D721Med (cell line): ENCODE results near the gene KCNG2.
"Not testable (repeated sequence)": the region's sequence is repeated elsewhere in the genome, so short reads cannot be mapped to it uniquely, and the experiment has no call there.

Experiments used
- DNase-seq: peaks from one replicate; pipeline ENCODE4 v3.0.0; 2011; ENCODE audit warnings: low spot score; ENCODE audit not compliant: insufficient read length
- FAIRE-seq: peaks from 2 replicates; lab custom pipeline; 2011; peaks lifted over from hg19 to GRCh38; lab: Jason Lieb, UNC
- TF ChIP-seq, protein P1 (sequence below): IDR thresholded peaks from 2 replicates; pipeline ENCODE4 v1.5.1; 2012; ENCODE audit warnings: mild to moderate bottlenecking, control low read depth; ENCODE audit not compliant: insufficient read depth; ENCODE audit errors: missing control alignments

The KCNG2 gene, protein sequence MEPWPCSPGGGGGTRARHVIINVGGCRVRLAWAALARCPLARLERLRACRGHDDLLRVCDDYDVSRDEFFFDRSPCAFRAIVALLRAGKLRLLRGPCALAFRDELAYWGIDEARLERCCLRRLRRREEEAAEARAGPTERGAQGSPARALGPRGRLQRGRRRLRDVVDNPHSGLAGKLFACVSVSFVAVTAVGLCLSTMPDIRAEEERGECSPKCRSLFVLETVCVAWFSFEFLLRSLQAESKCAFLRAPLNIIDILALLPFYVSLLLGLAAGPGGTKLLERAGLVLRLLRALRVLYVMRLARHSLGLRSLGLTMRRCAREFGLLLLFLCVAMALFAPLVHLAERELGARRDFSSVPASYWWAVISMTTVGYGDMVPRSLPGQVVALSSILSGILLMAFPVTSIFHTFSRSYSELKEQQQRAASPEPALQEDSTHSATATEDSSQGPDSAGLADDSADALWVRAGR

DNA sequence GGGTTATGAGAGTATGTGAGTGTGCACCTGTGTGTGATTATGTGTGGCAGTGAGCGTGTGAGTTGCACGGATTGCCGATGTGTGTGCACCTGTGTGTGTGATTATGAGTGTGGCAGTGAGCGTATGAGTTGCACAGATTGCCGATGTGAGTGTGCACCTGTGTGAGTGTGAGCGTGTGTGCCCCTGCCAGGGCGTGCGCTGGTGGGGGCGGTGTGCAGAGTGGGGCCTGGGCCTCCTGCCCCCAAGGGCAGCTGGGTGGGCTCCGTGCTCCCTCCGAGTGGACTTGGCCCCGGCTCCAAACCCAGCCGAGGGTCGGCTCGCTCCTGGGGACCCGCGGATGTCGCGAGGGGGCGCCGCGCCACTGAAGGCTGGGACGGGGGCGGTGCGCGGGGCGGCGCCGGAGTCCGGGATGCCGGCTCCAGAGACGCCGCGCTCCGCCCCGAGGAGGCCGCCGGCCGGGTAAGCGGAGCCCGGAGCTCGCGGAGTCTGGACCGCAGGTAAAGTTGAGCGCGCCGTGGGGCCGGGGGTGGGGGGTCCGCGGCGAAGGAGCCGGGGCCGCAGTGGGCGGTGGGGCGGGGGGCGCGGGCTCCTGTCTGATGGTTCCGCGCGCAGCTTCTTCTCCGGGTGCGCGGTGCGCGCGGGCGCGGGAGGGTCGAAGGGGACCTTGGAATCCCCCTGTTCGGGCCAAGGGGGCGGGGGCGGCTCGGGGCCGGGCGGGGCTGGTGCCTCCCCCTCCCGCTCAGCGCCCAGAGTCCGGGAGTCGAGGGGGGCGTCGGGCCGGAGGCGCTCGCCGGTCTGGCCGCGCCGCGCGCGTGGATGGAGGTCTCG, at the start of gene KCNG2:
KCNG2 (plus strand) TSS at position 421 of the 828 bp plus-strand sequence. CDS start 65,730 bp downstream, outside the sequence.
- peak; percentile 96 for FAIRE-seq
- DNase-seq, result peak; percentile 100
- TF ChIP-seq, protein P1, sequence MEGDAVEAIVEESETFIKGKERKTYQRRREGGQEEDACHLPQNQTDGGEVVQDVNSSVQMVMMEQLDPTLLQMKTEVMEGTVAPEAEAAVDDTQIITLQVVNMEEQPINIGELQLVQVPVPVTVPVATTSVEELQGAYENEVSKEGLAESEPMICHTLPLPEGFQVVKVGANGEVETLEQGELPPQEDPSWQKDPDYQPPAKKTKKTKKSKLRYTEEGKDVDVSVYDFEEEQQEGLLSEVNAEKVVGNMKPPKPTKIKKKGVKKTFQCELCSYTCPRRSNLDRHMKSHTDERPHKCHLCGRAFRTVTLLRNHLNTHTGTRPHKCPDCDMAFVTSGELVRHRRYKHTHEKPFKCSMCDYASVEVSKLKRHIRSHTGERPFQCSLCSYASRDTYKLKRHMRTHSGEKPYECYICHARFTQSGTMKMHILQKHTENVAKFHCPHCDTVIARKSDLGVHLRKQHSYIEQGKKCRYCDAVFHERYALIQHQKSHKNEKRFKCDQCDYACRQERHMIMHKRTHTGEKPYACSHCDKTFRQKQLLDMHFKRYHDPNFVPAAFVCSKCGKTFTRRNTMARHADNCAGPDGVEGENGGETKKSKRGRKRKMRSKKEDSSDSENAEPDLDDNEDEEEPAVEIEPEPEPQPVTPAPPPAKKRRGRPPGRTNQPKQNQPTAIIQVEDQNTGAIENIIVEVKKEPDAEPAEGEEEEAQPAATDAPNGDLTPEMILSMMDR, result peak; percentile 50

DNA sequence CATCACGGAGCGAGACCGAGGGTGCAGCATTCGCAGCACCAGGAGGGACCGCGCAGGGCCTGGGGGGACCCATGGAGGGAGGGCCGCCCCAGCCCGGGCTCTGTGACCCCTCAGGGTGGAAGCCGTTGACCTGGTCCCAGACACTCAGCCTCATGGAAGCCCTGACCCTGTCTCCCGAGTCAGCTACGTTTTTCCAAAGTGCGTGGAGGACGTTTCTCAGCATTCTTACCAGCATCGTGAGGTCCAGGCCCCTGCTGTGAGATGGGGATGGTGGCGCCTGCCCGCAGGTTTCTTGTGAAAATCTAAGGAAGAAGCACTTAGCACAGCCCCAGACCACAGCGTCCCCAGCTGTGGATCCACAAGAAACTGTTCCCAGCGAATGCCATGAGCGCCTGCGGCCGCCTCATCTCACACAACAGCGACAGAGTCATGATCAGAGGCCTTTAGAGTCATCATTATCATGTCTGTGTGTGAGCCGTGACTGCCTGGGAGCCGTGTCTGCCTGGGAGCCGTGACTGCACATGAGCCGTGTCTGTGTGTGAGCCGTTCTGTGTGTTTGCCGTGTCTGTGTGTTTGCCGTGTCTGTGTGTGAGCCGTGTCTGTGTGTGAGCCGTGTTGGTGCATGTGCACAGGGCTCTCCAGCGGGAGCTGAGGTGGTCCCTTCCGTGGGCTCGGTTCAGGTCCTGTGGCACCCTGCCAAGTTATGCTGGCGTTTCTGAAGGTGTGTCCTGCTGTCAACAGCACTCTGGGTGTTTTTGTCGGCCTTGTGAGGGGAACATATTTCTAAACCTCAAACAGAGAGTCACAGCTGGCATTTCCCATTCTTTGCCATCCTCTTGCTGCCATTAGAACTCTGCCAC, 49.2 kb upstream of the KCNG2 start:
- DNase-seq (no peak), FAIRE-seq (no peak)
- TF ChIP-seq, protein P1, result no peak

DNA sequence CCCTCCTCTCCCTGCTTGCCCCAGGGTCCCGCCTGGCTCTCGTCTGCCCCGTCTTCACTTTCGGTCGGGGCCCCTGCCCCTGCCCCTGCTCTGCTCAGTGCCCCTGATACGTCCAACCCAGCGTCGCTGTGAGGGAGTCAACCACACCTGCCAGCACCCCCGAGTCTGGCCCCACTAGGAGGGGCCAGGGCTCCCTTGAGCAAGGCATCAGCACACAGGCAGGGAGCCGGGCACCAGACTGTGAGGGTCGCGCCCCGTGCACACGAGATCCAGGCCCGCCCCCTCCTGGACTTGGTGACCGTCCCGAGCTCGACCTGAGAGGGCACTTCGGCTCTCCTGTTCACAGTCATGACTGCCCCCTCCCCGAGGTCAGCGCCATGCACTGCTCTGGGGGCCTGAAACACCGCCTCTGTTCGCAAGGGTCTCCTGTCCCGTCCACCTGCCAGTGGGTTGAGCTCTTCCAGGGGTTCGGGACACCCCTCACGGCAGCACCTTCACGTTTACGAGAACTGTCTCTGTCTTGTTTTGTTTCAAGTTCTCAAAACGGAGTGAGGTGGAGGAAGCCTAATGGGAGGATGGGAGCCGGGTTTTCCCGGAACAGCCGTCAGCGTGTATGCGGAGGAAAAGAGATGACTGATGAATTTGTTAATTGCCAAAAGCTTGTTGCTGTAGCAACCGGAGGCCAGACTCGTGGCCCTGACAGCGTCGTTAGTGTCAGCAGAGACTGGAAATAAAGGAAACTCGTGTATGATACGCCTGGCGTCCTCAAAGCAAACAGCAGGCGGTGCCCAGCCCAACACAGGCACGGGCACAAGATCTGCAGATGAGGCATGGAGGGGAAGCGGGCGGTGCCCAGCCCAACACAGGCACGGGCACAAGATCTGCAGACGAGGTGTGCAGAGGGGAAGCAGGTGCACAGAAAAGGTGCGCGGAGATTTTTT, 48.2 kb upstream of the KCNG2 start:
- DNase-seq, result no peak
- TF ChIP-seq, protein P1, result no peak
- FAIRE-seq, result no peak

DNA sequence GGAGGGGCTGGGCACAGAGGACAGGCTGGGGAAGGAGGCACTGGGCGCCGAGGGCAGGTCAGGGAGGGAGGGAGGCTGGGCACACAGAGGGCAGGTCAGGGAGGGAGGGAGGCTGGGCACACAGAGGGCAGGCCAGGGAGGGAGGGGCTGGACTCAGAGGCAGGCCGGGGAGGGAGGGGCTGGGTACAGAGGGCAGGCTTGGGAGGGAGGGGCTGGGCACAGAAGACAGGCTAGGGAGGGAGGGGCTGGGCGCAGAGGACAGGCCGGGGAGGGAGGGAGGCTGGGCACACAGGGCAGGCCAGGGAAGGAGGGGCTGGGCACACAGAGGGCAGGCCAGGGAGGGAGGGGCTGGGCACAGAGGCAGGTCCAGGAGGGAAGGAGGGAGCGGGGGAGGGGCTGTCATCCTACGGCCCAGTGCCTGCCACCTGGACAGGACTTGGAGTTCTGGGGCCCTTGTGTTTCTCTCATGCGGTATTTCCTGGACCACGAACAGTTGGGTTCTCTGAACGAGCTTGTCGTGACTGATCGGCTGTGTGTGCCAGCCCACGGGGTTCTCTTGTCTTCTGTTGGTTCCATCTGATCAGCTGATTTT, 46.7 kb upstream of the KCNG2 start:
- DNase-seq (no peak), FAIRE-seq (no peak)
- TF ChIP-seq, protein P1, result no peak

DNA sequence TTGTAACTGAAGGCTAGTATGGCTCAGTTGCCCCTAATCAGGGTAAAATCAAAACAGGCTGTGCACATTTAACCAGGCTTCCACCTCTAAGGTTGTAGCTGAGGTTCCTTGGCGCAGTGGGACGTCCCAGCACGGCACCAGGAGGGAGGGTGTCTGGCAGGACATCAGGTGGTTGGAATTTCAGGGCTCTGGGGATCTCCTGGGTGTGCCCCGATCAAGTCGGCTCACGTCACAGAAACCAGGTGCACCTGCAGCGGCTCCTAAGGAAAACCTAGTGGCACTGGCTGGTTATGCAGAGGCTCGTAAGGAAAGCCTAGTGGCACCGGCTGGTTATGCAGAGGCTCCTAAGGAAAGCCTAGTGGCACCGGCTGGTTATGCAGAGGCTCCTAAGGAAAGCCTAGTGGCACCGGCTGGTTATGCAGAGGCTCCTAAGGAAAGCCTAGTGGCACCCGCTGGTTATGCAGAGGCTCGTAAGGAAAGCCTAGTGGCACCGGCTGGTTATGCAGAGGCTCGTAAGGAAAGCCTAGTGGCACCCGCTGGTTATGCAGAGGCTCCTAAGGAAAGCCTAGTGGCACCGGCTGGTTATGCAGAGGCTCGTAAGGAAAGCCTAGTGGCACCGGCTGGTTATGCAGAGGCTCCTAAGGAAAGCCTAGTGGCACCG, 45.7 kb upstream of the KCNG2 start:
- DNase-seq, FAIRE-seq: not testable (repeated sequence)

DNA sequence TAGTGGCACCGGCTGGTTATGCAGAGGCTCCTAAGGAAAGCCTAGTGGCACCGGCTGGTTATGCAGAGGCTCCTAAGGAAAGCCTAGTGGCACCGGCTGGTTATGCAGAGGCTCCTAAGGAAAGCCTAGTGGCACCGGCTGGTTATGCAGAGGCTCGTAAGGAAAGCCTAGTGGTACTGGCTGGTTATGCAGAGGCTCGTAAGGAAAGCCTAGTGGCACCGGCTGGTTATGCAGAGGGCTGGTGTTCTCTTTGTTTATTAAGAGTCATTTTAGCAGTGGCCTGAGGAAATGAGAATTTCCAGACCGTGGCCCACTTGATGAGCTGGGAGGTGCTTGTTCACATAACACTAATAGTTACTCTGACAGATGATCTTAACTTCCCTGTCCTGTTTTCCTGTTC, 44.8 kb upstream of the KCNG2 start:
- FAIRE-seq, DNase-seq: not testable (repeated sequence)
